ENCODE data around the gene ACTR6. TPM values are rescaled to one million over a fixed set of nuclear protein-coding genes. Genes with fewer than 3 reads are reported as not detected.

The ACTR6 gene
- total and polyA plus RNA-seq, 10 of the 15 experiments (the other 5 are each of a cell fraction or from before 2014, with no cell fraction given): 17.4 to 62.4 (median 40.5) TPM

DNA sequence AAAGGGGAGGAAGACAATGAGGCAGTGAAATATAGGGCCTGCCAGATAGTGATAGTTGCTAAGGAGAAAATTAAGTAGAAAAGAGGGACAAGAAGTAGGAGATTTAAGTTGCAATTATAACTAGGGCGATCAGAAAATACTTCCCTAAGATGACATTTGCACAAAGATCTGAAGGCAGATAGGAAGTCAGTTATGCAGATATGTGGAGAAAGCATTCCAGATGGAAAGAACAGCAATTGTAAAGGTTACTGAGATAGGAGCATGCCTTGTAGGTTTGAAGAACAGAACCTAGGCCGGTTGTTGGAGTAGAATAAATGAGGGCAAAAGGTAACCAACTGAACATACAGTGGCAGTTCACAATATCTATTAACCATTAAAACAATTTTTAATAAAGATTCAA is 21.4 kb upstream of the ACTR6 start:
- Histone ChIP-seq H3K9ac (ENCODE audit: control insufficient read depth, insufficient read depth, low read length) (no peak overlapping the region), H3K36me3 (ENCODE audit: control insufficient read depth in 2 of 2, insufficient read depth in 2 of 2, low read length in 1 of 2) (no peaks in the 10 kb centered on the region; a peak in 1 of 4 replicates), H3K4me3 (no peak overlapping the region), H3K79me2 (ENCODE audit: control insufficient read depth, insufficient read depth, low read length) (no peaks in the 10 kb centered on the region), H3K4me2 (ENCODE audit: control insufficient read depth, insufficient read depth) (no peak overlapping the region), H3K27me3 (replicated peaks in 1 of 2; ENCODE audit: control insufficient read depth in 2 of 2, insufficient read depth in 2 of 2, low read length in 1 of 2) (no peaks in the 10 kb centered on the region), H3K4me1 (ENCODE audit: control insufficient read depth, insufficient read depth, low read length) (peaks cover 6% of the 10 kb centered on the region), H3K9me3 (replicated peaks; ENCODE audit: control insufficient read depth, insufficient read depth, low read length) (no peaks in the 10 kb centered on the region), H2AFZ (ENCODE audit: control insufficient read depth, low read depth, low read length) (no peak overlapping the region), H4K20me1 (ENCODE audit: control insufficient read depth, insufficient read depth) (no peaks in the 10 kb centered on the region), H3K27ac (ENCODE audit: control insufficient read depth, insufficient read depth) (no peak overlapping the region)
- CTCF ChIA-PET: no interaction called here
- POLR2A ChIA-PET: no interaction called here
- ATAC-seq (no peak), DNase-seq (ENCODE audit: low read depth, low spot score) (no peak), FAIRE-seq (no peak)
- SMC1A ChIA-PET (ENCODE audit: uncharacterized antibody, unreplicated experiment): interaction anchor here (0.6 kb wide), 1 partner anchor 44 kb away, joined by 3 read pairs; no protein-coding TSS in a partner anchor
- BruUV-seq (replicated peaks): no TSS peak
- 93% methylated on average over 2 of the region's 2 CpGs for WGBS (ENCODE audit: insufficient coverage, insufficient replicate concordance, low lambda C conversion rate, missing lambda C conversion rate)
- intact Hi-C loops (cut with micrococcal nuclease; ENCODE audit: unreplicated experiment) (no loop called here), in situ Hi-C loops (cut with MboI) (no loop called here)
- TF ChIP-seq GATAD2B (conservative IDR thresholded peaks at IDR 0.05; ENCODE audit: low read depth) (no peak), MAX (IDR thresholded peaks at IDR 0.05; ENCODE audit: low read depth, low read length) (no peak), RCOR1 (conservative IDR thresholded peaks at IDR 0.05; ENCODE audit: low read depth, low read length) (no peak), NR2F1 (conservative IDR thresholded peaks at IDR 0.05) (no peak)
- TF ChIP-seq, protein P1, sequence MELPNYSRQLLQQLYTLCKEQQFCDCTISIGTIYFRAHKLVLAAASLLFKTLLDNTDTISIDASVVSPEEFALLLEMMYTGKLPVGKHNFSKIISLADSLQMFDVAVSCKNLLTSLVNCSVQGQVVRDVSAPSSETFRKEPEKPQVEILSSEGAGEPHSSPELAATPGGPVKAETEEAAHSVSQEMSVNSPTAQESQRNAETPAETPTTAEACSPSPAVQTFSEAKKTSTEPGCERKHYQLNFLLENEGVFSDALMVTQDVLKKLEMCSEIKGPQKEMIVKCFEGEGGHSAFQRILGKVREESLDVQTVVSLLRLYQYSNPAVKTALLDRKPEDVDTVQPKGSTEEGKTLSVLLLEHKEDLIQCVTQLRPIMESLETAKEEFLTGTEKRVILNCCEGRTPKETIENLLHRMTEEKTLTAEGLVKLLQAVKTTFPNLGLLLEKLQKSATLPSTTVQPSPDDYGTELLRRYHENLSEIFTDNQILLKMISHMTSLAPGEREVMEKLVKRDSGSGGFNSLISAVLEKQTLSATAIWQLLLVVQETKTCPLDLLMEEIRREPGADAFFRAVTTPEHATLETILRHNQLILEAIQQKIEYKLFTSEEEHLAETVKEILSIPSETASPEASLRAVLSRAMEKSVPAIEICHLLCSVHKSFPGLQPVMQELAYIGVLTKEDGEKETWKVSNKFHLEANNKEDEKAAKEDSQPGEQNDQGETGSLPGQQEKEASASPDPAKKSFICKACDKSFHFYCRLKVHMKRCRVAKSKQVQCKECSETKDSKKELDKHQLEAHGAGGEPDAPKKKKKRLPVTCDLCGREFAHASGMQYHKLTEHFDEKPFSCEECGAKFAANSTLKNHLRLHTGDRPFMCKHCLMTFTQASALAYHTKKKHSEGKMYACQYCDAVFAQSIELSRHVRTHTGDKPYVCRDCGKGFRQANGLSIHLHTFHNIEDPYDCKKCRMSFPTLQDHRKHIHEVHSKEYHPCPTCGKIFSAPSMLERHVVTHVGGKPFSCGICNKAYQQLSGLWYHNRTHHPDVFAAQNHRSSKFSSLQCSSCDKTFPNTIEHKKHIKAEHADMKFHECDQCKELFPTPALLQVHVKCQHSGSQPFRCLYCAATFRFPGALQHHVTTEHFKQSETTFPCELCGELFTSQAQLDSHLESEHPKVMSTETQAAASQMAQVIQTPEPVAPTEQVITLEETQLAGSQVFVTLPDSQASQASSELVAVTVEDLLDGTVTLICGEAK (IDR thresholded peaks at IDR 0.05; ENCODE audit: borderline replicate concordance): no peak
- RAD21 ChIA-PET (ENCODE audit: unreplicated experiment): no interaction called here

Measured in GM12878 (cell line).